Esophagus squamous epithelium (tissue), 4 donors: ENCODE measurements around the gene LRP8.

Experiments
- POLR2A ChIP-seq, 4 donors: fragments of 450-650 bp; IDR thresholded peaks; one replicate each; pipeline ENCODE4 v1.6.1; 2017; ENCODE audit warnings: antibody characterized with exemption in 4 of 4, mild to moderate bottlenecking in 4 of 4, moderate library complexity in 3 of 4
- TF ChIP-seq, protein P1 (sequence below), 6 experiments: fragments of 450-650 bp in 4 of 6; fragments of 200-600 bp in 2 of 6; sonication (generic) in 2 of 6; IDR thresholded peaks; one replicate each; pipeline ENCODE4 v1.5.1; 2016 to 2019; ENCODE audit warnings: antibody characterized with exemption in 6 of 6, mild to moderate bottlenecking in 4 of 6, moderate library complexity in 4 of 6

DNA sequence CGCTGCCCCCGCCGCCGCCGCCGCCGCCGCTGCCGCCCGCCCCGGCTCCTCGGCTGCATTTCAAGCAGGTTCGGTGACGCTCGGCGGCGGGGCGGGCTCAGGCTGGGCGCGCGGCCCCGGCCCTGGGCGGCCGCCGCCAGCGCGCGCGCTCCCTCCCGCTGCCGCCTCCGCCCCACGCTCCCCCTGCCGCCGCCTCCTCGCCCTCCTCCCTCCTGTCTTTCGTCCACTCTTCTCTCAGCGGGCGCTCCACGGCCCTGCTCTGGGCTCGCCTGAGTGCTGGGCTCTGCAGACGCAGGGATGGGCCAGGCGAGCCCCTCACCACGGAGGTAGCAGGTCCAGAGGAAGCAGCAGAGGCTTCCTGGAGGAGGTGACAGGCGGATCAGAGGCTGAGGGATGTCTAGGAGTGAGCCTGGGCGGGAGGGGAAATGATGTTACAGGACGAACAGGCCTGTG is at the start of gene LRP8:
- TF ChIP-seq, protein P1, sequence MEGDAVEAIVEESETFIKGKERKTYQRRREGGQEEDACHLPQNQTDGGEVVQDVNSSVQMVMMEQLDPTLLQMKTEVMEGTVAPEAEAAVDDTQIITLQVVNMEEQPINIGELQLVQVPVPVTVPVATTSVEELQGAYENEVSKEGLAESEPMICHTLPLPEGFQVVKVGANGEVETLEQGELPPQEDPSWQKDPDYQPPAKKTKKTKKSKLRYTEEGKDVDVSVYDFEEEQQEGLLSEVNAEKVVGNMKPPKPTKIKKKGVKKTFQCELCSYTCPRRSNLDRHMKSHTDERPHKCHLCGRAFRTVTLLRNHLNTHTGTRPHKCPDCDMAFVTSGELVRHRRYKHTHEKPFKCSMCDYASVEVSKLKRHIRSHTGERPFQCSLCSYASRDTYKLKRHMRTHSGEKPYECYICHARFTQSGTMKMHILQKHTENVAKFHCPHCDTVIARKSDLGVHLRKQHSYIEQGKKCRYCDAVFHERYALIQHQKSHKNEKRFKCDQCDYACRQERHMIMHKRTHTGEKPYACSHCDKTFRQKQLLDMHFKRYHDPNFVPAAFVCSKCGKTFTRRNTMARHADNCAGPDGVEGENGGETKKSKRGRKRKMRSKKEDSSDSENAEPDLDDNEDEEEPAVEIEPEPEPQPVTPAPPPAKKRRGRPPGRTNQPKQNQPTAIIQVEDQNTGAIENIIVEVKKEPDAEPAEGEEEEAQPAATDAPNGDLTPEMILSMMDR (IDR thresholded peaks at IDR 0.05): no peak
- TF ChIP-seq POLR2A (IDR thresholded peaks at IDR 0.05): no peak
